ENCODE results near the gene OR1E1.

- TF ChIP-seq EZH2 (IDR thresholded peaks at IDR 0.05; ENCODE audit: low read length), result no peak
- TF ChIP-seq CTCF (optimal IDR thresholded peaks at IDR 0.05 in 1 of 3, IDR thresholded peaks at IDR 0.05 in 1 of 3, conservative IDR thresholded peaks at IDR 0.05 in 1 of 3; ENCODE audit: extremely low read depth in 1 of 3, insufficient read depth in 2 of 3, low read length in 3 of 3), result no peak
These were observed 40.2 kb upstream of the OR1E1 start for GRCh38 chr17:3438368-3438767.
